ENCODE measurements around the gene KAT2A.

The KAT2A gene

GRCh38 chr17:42068979-42069378, 52.2 kb downstream of the KAT2A start:
- H3K4me3 ChIP-seq (replicated peaks in 1 of 2; ENCODE audit: low read depth in 2 of 2, low read length in 2 of 2): no peak overlapping the region
- TF ChIP-seq CTCF (IDR thresholded peaks at IDR 0.05; ENCODE audit: low read depth, low read length): no peak
- DNase-seq (ENCODE audit: low read depth in 2 of 2): no peak

- peak; percentile 46 to 56 for DNase-seq (ENCODE audit: low read depth in 2 of 2)
- peak; percentile 95 for TF ChIP-seq CTCF (IDR thresholded peaks at IDR 0.05; ENCODE audit: low read depth, low read length)
- H3K4me3 ChIP-seq (replicated peaks in 1 of 2; ENCODE audit: low read depth in 2 of 2, low read length in 2 of 2): no peak overlapping the region
These were observed 53.6 kb downstream of the KAT2A start for GRCh38 chr17:42067371-42068091.

- no peak for TF ChIP-seq CTCF (IDR thresholded peaks at IDR 0.05; ENCODE audit: low read depth, low read length)
- H3K4me3 ChIP-seq (replicated peaks in 1 of 2; ENCODE audit: low read depth in 2 of 2, low read length in 2 of 2): no peak overlapping the region
- DNase-seq (ENCODE audit: low read depth in 2 of 2): no peak
These were observed 56.0 kb downstream of the KAT2A start for GRCh38 chr17:42065201-42065600.
